OCI-LY3 (cell line): Measurements from ENCODE around the gene LIPG.

Experiments used
- CTCF ChIP-seq: fragments of 200-600, 300-600 bp; sonication (generic); IDR thresholded peaks from 2 replicates; pipeline ENCODE4 v1.5.1; 2014; ENCODE audit warnings: antibody characterized with exemption, low read length, low read depth
- EZH2phosphoT487 ChIP-seq: fragments of 200-600 bp; shearing (Covaris generic); IDR thresholded peaks from 2 replicates; pipeline ENCODE4 v1.6.1; 2018; ENCODE audit warnings: antibody characterized with exemption, mixed run types, low read depth

- TF ChIP-seq CTCF (no peak), EZH2phosphoT487 (no peak)
These were observed 51.3 kb downstream of the LIPG start for GRCh38 chr18:49613141-49613640.
